ENCODE data around the gene DLST. TPM values are rescaled to one million over a fixed set of nuclear protein-coding genes. Genes with fewer than 3 reads are reported as not detected.
A peak's percentile ranks its signal among the peaks of the same experiment; 100 is the strongest.

DLST gene
- total RNA-seq, 1 experiment from 2014 or later, result 112 TPM

DNA sequence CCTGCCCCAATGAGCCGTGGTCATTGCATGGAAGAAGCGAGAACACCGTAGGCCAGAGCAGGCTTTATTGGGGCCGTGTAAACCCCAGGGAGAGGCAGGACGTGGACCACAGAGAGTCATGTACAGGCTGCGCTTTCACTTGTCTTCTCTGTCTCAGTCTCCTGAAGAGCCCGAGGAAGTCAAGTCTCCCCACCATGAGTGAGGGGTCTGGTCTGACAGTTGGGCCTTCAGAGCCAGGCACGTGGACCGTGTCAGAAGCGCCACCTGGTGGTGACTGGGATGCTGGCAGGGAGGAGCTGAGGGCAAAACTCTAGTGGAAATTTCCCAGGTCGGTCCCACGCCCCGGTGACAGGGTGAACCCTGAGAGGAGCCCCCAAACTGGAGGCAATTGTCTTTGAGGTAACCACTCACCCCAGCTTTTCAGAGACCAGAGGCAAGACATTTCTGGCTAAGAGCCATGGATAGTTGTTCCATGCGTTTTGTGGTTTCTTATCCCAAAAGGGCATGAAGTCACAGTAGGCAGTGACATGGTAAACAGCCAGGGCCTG lies 24.0 kb downstream of the DLST start (continued):
- TF ChIP-seq, protein P1, sequence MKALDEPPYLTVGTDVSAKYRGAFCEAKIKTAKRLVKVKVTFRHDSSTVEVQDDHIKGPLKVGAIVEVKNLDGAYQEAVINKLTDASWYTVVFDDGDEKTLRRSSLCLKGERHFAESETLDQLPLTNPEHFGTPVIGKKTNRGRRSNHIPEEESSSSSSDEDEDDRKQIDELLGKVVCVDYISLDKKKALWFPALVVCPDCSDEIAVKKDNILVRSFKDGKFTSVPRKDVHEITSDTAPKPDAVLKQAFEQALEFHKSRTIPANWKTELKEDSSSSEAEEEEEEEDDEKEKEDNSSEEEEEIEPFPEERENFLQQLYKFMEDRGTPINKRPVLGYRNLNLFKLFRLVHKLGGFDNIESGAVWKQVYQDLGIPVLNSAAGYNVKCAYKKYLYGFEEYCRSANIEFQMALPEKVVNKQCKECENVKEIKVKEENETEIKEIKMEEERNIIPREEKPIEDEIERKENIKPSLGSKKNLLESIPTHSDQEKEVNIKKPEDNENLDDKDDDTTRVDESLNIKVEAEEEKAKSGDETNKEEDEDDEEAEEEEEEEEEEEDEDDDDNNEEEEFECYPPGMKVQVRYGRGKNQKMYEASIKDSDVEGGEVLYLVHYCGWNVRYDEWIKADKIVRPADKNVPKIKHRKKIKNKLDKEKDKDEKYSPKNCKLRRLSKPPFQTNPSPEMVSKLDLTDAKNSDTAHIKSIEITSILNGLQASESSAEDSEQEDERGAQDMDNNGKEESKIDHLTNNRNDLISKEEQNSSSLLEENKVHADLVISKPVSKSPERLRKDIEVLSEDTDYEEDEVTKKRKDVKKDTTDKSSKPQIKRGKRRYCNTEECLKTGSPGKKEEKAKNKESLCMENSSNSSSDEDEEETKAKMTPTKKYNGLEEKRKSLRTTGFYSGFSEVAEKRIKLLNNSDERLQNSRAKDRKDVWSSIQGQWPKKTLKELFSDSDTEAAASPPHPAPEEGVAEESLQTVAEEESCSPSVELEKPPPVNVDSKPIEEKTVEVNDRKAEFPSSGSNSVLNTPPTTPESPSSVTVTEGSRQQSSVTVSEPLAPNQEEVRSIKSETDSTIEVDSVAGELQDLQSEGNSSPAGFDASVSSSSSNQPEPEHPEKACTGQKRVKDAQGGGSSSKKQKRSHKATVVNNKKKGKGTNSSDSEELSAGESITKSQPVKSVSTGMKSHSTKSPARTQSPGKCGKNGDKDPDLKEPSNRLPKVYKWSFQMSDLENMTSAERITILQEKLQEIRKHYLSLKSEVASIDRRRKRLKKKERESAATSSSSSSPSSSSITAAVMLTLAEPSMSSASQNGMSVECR (CRISPR knock-in tag; IDR thresholded peaks at IDR 0.05; ENCODE audit: borderline replicate concordance), result peak; percentile 7; the same call in 1 of the 2 replicates
- TF ChIP-seq TEAD4 (CRISPR knock-in tag; IDR thresholded peaks at IDR 0.05) (no peak), FOXP1 (CRISPR knock-in tag; IDR thresholded peaks at IDR 0.05; ENCODE audit: borderline replicate concordance) (peak; percentile 70)

DNA sequence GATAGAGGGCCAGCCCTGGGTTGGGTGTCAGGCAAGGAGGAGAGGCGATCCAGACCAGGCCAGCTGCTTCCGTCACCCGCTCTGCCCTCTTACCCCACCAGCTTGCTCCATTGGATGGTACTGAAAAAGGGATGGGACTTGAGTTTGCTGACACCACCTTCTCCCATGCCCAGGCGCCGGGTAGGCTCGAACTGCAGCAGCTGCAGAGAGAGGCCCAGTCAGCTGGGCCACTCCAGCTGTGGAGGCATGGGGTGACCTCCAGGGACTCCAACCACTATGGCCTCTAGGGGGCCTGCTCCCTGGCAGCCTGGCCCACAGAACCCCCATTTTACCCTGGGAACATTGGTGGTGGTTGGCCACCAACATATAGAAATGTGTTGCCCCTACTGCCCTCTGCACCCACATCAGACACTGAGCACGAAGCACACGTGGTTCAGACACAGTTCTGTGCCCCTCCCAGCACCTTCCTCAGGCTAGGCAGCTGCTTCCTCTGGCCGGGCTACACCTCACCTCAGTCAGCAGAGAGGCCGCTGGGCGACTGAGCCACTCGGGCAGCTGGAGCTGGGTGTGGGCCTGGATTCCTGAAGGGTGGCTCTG lies 25.3 kb downstream of the DLST start:
- no peak for DNase-seq (ENCODE audit: low spot score)
- Mint-ChIP-seq H3K4me3 (no peak overlapping the region), H3K27me3 (ENCODE audit: low read depth) (no peaks in the 10 kb centered on the region), H3K27ac (peak overlapping the region; percentile 60), H3K4me1 (peaks cover 13% of the 10 kb centered on the region), H3K9me3 (no peaks in the 10 kb centered on the region), H3K36me3 (peaks cover 16% of the 10 kb centered on the region)
- peak; percentile 22 for ATAC-seq
- ChIA-PET CTCF (interaction anchor here (0.7 to 5.0 kb wide), 21 partner anchors 10 to 182 kb away, joined by 3 to 241 read pairs (median 10); partner anchors contain the start of genes ACYP1, DLST, PROX2 and RPS6KL1), POLR2A (interaction anchor here (1.4 kb wide), 1 partner anchor 21 kb away, joined by 7 read pairs; no protein-coding TSS in a partner anchor)
- TF ChIP-seq, protein P2, sequence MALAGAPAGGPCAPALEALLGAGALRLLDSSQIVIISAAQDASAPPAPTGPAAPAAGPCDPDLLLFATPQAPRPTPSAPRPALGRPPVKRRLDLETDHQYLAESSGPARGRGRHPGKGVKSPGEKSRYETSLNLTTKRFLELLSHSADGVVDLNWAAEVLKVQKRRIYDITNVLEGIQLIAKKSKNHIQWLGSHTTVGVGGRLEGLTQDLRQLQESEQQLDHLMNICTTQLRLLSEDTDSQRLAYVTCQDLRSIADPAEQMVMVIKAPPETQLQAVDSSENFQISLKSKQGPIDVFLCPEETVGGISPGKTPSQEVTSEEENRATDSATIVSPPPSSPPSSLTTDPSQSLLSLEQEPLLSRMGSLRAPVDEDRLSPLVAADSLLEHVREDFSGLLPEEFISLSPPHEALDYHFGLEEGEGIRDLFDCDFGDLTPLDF (CRISPR knock-in tag; IDR thresholded peaks at IDR 0.05), result no peak
- TF ChIP-seq FOXJ3 (CRISPR knock-in tag; IDR thresholded peaks at IDR 0.05; ENCODE audit: borderline replicate concordance), result no peak
- TF ChIP-seq ETV6 (CRISPR knock-in tag; IDR thresholded peaks at IDR 0.05), result no peak
- TF ChIP-seq, protein P3, sequence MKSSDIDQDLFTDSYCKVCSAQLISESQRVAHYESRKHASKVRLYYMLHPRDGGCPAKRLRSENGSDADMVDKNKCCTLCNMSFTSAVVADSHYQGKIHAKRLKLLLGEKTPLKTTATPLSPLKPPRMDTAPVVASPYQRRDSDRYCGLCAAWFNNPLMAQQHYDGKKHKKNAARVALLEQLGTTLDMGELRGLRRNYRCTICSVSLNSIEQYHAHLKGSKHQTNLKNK (CRISPR knock-in tag; IDR thresholded peaks at IDR 0.05), result no peak
- peak; percentile 40; the same call in 1 of the 2 replicates for TF ChIP-seq ZNF423 (CRISPR knock-in tag; IDR thresholded peaks at IDR 0.05)

DNA sequence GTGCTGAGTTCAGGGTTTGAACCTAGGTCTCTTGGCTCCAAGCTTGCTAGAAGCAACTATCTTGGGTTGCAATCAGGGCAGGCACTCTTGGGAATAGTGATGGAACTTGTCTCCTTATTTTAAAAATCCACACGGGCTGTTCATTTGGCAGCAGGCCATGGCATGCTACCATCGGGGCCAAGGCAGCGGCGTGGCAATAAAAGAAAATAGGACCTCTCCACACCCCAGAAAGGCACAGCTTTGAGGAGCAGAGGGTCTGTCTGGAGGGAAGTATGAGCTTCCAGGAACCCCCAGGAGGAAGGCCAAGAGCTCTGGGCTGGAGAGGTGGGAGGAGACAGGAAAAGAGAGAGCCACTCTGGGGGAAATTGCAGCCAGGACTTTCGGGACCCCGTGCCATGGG lies 26.0 kb downstream of the DLST start:
- DNase-seq (ENCODE audit: low spot score) (no peak), ATAC-seq (no peak)
- ChIA-PET POLR2A (interaction anchor here (0.9 kb wide), 1 partner anchor 47 kb away, joined by 3 read pairs; no protein-coding TSS in a partner anchor), CTCF (interaction anchor here (0.6 to 5.0 kb wide), 16 partner anchors 9 to 181 kb away, joined by 3 to 241 read pairs (median 5); partner anchors contain the start of genes DLST, RPS6KL1 and ZC2HC1C)
- no peaks in the 10 kb centered on the region for H3K9me3 Mint-ChIP-seq
- H3K4me3 Mint-ChIP-seq, result no peak overlapping the region
- H3K36me3 Mint-ChIP-seq, result peaks cover 9% of the 10 kb centered on the region
- H3K27ac Mint-ChIP-seq, result no peak overlapping the region
- H3K4me1 Mint-ChIP-seq, result peaks cover 11% of the 10 kb centered on the region
- TF ChIP-seq FOXP1 (CRISPR knock-in tag; IDR thresholded peaks at IDR 0.05; ENCODE audit: borderline replicate concordance) (no peak), HMGA2 (CRISPR knock-in tag; IDR thresholded peaks at IDR 0.05) (no peak), SMAD4 (CRISPR knock-in tag; IDR thresholded peaks at IDR 0.05) (no peak), KAT7 (CRISPR knock-in tag; IDR thresholded peaks at IDR 0.05; ENCODE audit: borderline replicate concordance) (no peak)
- no peaks in the 10 kb centered on the region for H3K27me3 Mint-ChIP-seq (ENCODE audit: low read depth)

DNA sequence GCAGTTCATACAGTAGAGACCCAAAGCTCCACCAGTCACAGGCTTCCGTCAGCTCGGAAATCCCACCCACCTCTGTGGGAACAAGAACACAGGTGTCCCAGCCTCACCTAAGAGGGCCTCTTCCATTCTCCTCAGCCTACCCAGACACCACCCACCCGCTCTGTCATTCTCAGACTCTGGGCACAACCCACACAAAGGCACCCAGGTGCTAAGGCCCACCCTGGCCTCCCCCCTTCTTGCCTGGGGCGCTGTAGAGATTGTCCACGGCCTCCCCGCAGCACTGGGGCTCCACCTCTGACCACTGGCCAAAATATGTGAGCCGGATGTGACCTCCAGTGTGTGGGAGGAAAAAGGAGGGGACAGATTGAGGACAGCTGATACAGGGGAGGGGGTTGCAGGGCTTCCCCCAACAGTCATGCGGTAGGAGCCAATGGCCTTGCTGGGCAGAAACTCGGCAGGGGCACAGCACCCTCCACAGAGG lies 27.2 kb downstream of the DLST start:
- ChIA-PET POLR2A (no interaction called here), CTCF (interaction anchor here (0.6 to 5.0 kb wide), 7 partner anchors 13 to 596 kb away, joined by 3 to 241 read pairs (median 29); partner anchors contain the start of gene RPS6KL1)
- Mint-ChIP-seq H3K27me3 (ENCODE audit: low read depth) (no peaks in the 10 kb centered on the region), H3K27ac (no peak overlapping the region), H3K4me3 (no peak overlapping the region), H3K36me3 (peaks cover under 1% of the 10 kb centered on the region; the same call in 1 of the 2 replicates), H3K4me1 (0 out of 2 replicates have a peak, but pooled peaks cover 2% of the 10 kb centered on the region), H3K9me3 (no peaks in the 10 kb centered on the region)
- DNase-seq (ENCODE audit: low spot score), result no peak
- ATAC-seq, result peak; percentile 8
- TF ChIP-seq ZNF232 (CRISPR knock-in tag; IDR thresholded peaks at IDR 0.05) (no peak), GABPB1 (CRISPR knock-in tag; IDR thresholded peaks at IDR 0.05) (no peak), ZNF671 (CRISPR knock-in tag; IDR thresholded peaks at IDR 0.05) (no peak), SMAD3 (CRISPR knock-in tag; IDR thresholded peaks at IDR 0.05; ENCODE audit: borderline replicate concordance) (no peak), SOX15 (CRISPR knock-in tag; IDR thresholded peaks at IDR 0.05) (no peak)
- TF ChIP-seq, protein P4, sequence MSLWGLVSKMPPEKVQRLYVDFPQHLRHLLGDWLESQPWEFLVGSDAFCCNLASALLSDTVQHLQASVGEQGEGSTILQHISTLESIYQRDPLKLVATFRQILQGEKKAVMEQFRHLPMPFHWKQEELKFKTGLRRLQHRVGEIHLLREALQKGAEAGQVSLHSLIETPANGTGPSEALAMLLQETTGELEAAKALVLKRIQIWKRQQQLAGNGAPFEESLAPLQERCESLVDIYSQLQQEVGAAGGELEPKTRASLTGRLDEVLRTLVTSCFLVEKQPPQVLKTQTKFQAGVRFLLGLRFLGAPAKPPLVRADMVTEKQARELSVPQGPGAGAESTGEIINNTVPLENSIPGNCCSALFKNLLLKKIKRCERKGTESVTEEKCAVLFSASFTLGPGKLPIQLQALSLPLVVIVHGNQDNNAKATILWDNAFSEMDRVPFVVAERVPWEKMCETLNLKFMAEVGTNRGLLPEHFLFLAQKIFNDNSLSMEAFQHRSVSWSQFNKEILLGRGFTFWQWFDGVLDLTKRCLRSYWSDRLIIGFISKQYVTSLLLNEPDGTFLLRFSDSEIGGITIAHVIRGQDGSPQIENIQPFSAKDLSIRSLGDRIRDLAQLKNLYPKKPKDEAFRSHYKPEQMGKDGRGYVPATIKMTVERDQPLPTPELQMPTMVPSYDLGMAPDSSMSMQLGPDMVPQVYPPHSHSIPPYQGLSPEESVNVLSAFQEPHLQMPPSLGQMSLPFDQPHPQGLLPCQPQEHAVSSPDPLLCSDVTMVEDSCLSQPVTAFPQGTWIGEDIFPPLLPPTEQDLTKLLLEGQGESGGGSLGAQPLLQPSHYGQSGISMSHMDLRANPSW (CRISPR knock-in tag; conservative IDR thresholded peaks at IDR 0.05; ENCODE audit: low read depth), result no peak
- TF ChIP-seq, protein P5, sequence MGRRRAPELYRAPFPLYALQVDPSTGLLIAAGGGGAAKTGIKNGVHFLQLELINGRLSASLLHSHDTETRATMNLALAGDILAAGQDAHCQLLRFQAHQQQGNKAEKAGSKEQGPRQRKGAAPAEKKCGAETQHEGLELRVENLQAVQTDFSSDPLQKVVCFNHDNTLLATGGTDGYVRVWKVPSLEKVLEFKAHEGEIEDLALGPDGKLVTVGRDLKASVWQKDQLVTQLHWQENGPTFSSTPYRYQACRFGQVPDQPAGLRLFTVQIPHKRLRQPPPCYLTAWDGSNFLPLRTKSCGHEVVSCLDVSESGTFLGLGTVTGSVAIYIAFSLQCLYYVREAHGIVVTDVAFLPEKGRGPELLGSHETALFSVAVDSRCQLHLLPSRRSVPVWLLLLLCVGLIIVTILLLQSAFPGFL (CRISPR knock-in tag; IDR thresholded peaks at IDR 0.05; ENCODE audit: borderline replicate concordance), result no peak
